GM12878 (cell line): ENCODE data around the gene STAMBP. TPM values are rescaled to one million over a fixed set of nuclear protein-coding genes. Genes with fewer than 3 reads are reported as not detected.

Experiments
- ATAC-seq: fragments of 200-7000 bp; cut with Tn5 transposase; 3 replicates; pipeline ENCODE4 v1.9.1; 2020; ENCODE audit warnings: mild to moderate bottlenecking, moderate library complexity
- BruUV-seq: library from RNA; stranded (reverse); fragments of 400-500 nt; replicated peaks from 2 replicates; lab custom pipeline; 2021; lab: Mats Ljungman, UMichigan
- CTCF ChIA-PET: fragments of 300-600 bp; sonication (Branson Sonifier 250); formaldehyde crosslinking; extraction: SDS; loops from one replicate; lab custom pipeline; 2021; ENCODE audit warnings: inconsistent platforms; lab: Yijun Ruan, JAX
- POLR2A ChIA-PET: fragments of 350-600 bp; formaldehyde crosslinking; extraction: SDS; loops from one replicate; lab custom pipeline; 2021; ENCODE audit warnings: inconsistent platforms; lab: Charles Lee
- RAD21 ChIA-PET: fragments of 300-600 bp; sonication (Branson Sonifier 250); formaldehyde crosslinking; loops from one replicate; lab custom pipeline; 2023; ENCODE audit warnings: antibody characterized with exemption; ENCODE audit not compliant: unreplicated experiment; lab: Charles Lee
- SMC1A ChIA-PET: fragments of 300-600 bp; sonication (Branson Sonifier 250); formaldehyde crosslinking; loops from one replicate; lab custom pipeline; 2023; ENCODE audit not compliant: unreplicated experiment, uncharacterized antibody; lab: Charles Lee
- DNase-seq: peaks from one replicate; pipeline ENCODE4 v3.0.0-alpha.2; 2011; ENCODE audit warnings: low read depth, low spot score
- FAIRE-seq: peaks from 3 replicates; lab custom pipeline; 2011; peaks lifted over from hg19 to GRCh38; lab: Jason Lieb, UNC
- H2AFZ ChIP-seq: 2 replicates; pipeline ENCODE4 v1.6.0; 2011; ENCODE audit warnings: low read depth, low read length, control low read depth; ENCODE audit not compliant: control insufficient read depth
- H3K27ac ChIP-seq: 2 replicates; pipeline ENCODE4 v1.5.1; 2011; ENCODE audit warnings: control low read depth; ENCODE audit not compliant: control insufficient read depth, insufficient read depth
- H3K27me3 ChIP-seq, 2 experiments: replicated peaks in 1 of 2; 2 replicates each; pipeline versions ENCODE4 v1.6.0 to v1.6.1; 2011; ENCODE audit warnings: low read length in 1 of 2; ENCODE audit not compliant: control insufficient read depth in 2 of 2, insufficient read depth in 2 of 2
- H3K36me3 ChIP-seq, 2 experiments: 2 replicates each; pipeline ENCODE4 v1.5.1; 2011; ENCODE audit warnings: low read length in 1 of 2; ENCODE audit not compliant: control insufficient read depth in 2 of 2, insufficient read depth in 2 of 2
- H3K4me1 ChIP-seq: 2 replicates; pipeline ENCODE4 v1.6.1; 2011; ENCODE audit warnings: mild to moderate bottlenecking, low read length, moderate library complexity, mixed read lengths; ENCODE audit not compliant: control insufficient read depth, insufficient read depth
- H3K4me2 ChIP-seq: 2 replicates; pipeline ENCODE4 v1.6.0; 2011; ENCODE audit warnings: control low read depth; ENCODE audit not compliant: control insufficient read depth, insufficient read depth
- H3K4me3 ChIP-seq: fragments of 200-600 bp; sonication (generic); 2 replicates; pipeline ENCODE4 v1.5.1; 2016
- H3K79me2 ChIP-seq: 2 replicates; pipeline ENCODE4 v1.6.0; 2011; ENCODE audit warnings: low read length; ENCODE audit not compliant: control insufficient read depth, insufficient read depth
- H3K9ac ChIP-seq: 2 replicates; pipeline ENCODE4 v1.8.0; 2011; ENCODE audit warnings: low read length, control low read depth, mixed read lengths; ENCODE audit not compliant: control insufficient read depth, insufficient read depth
- H3K9me3 ChIP-seq: replicated peaks from 3 replicates; pipeline ENCODE4 v1.5.1; 2011; ENCODE audit warnings: mild to moderate bottlenecking, low read length; ENCODE audit not compliant: control insufficient read depth, insufficient read depth
- H4K20me1 ChIP-seq: 2 replicates; pipeline ENCODE4 v1.6.0; 2011; ENCODE audit not compliant: control insufficient read depth, insufficient read depth
- EP300 ChIP-seq, 2 experiments: fragments of 150-350 bp in 1 of 2; IDR thresholded peaks; 2 replicates each; pipeline ENCODE4 v1.6.1; 2011 to 2012; ENCODE audit warnings: low read depth in 2 of 2, low read length in 2 of 2, borderline replicate concordance in 1 of 2, improper control_type of control experiment in 1 of 2, inconsistent platforms in 1 of 2; ENCODE audit not compliant: control insufficient read depth in 1 of 2
- ZNF622 ChIP-seq: fragments of 450-650 bp; IDR thresholded peaks from 2 replicates; pipeline ENCODE4 v1.6.1; 2017; ENCODE audit warnings: mild to moderate bottlenecking, inconsistent platforms
- WGBS: methylation state at CpG from one replicate; pipeline ENCODE4 v1.1.6; 2016; ENCODE audit warnings: low lambda C conversion rate; ENCODE audit not compliant: insufficient replicate concordance, insufficient coverage; ENCODE audit errors: missing lambda C conversion rate; 5-methylcytosine and 5-hydroxymethylcytosine counted together
- in situ Hi-C: fragments of 300-500 bp; cut with MboI; formaldehyde crosslinking; loops from 9 replicates; pipeline ENCODE4 v1.14.3; 2018; ENCODE audit warnings: mixed read lengths
- intact Hi-C: fragments of 100-400 bp; cut with micrococcal nuclease; formaldehyde crosslinking; loops from one replicate; pipeline ENCODE4 v1.14.2; 2022; ENCODE audit not compliant: unreplicated experiment
- polyA plus RNA-seq, 11 experiments: library from polyadenylated mRNA; depleted of rRNA in 4 of 11; unstranded in 6 of 11; stranded (reverse) in 5 of 11; fragments of >200 nt; fragmentation: Nextera tagmentation in 4 of 11; fragmentation: Illumina TruSeq in 1 of 11; extraction: Ambion mirVana in 4 of 11; extraction: Trizol in 1 of 11; gene quantifications; 1 replicate in 1 of 11; 2 replicates in 10 of 11; pipeline versions ENCODE4 v1.2.1 to v1.2.3, GENCODE V29; 2011 to 2016; ENCODE audit warnings: inconsistent platforms in 2 of 11, missing spikeins in 2 of 11, low read depth in 1 of 11
- total RNA-seq, 4 experiments: library from RNA; depleted of rRNA in 3 of 4; stranded (reverse); fragments of >200 nt in 3 of 4; fragmentation: Illumina TruSeq in 1 of 4; extraction: Trizol in 1 of 4; gene quantifications; 2 replicates each; pipeline versions ENCODE4 v1.2.1 to v1.2.3, GENCODE V29; 2013 to 2021
- TF ChIP-seq, protein P1 (sequence below): fragments of 450-650 bp; formaldehyde crosslinking; IDR thresholded peaks from 2 replicates; pipeline ENCODE4 v1.4.0; 2020; ENCODE audit warnings: mild to moderate bottlenecking, moderate library complexity
- TF ChIP-seq, protein P2 (sequence below): fragments of 450-650 bp; IDR thresholded peaks from 2 replicates; pipeline ENCODE4 v1.6.1; 2016; ENCODE audit warnings: mild to moderate bottlenecking
- TF ChIP-seq, protein P3 (sequence below): fragments of 150-350 bp; IDR thresholded peaks from 2 replicates; pipeline ENCODE4 v1.6.1; 2016; ENCODE audit warnings: low read depth, low read length

The STAMBP gene
- total and polyA plus RNA-seq, 10 of the 15 experiments (the other 5 are each of a cell fraction or from before 2014, with no cell fraction given), result 38.9 to 84.1 (median 69.7) TPM

DNA sequence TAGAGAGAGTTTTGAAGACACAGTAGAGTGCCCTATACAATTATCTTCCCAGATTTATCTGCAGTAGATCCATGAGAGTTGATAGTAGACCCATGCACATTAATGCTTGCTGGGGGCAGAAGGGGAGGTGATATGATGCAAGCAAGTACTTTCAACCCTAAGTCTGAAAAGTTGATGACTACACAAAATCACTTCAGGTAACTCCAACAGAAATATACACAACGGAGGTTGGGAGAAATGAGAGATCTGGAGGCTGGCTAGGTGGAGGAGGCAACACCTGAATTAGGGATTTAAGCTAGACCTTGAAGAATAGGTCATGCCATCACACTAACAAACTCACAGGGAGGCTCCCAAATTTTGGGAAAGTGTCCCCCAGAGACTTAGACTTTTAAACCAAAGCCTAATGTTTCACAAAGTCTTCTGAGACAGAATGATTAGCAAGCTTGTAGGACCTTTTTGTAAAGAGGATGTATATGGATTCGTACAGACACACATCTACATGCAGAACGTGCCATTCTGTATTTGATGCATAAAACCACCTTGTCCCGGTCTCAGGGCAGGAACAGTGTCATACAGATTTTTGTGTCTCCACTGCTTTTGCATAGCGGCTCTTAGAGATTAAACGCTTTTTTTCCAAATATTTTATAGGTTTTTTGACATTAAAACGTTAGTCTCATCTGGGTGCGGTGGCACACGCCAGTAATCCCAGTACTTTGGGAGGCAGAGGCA is 937 bp upstream of the STAMBP start:
- peak overlapping the region; percentile 89; the same call in 1 of the 2 replicates for H3K9ac ChIP-seq
- POLR2A ChIA-PET, result interaction anchor here (0.5 to 1.8 kb wide), 15 partner anchors 89 to 507 kb away, joined by 3 to 12 read pairs (median 4); partner anchors contain the start of genes BOLA3, MOB1A and TPRKB

More for the DNA sequence above, 937 bp upstream of the STAMBP start:
- ChIA-PET SMC1A (interaction anchor here (0.5 to 7.3 kb wide), 53 partner anchors 8 to 758 kb away, joined by 3 to 53 read pairs (median 4); partner anchors contain the start of gene TPRKB), CTCF (interaction anchor here (0.6 to 8.9 kb wide), 70 partner anchors 11 to 761 kb away, joined by 3 to 191 read pairs (median 4); partner anchors contain the start of genes ACTG2 and BOLA3), RAD21 (interaction anchor here (0.6 to 8.4 kb wide), 35 partner anchors 12 to 563 kb away, joined by 3 to 96 read pairs (median 4); partner anchors contain the start of genes BOLA3, MOB1A and TPRKB)
- intact Hi-C loops, result loop anchor here (1.0 to 10.0 kb wide), 6 partner anchors 143 to 507 kb away; partner anchors contain the start of gene TET3
- Histone ChIP-seq H3K4me1 (peaks cover 7% of the 10 kb centered on the region; the same call in 1 of the 2 replicates), H3K4me3 (peak overlapping the region; percentile 96), H3K9me3 (peaks cover 3% of the 10 kb centered on the region), H3K27me3 (no peaks in the 10 kb centered on the region), H3K79me2 (peaks cover 23% of the 10 kb centered on the region), H4K20me1 (no peaks in the 10 kb centered on the region), H2AFZ (peak overlapping the region; percentile 97), H3K4me2 (peak overlapping the region; percentile 53), H3K36me3 (no peaks in the 10 kb centered on the region; a peak in 1 of 4 replicates), H3K27ac (no peak overlapping the region)
- WGBS, result 41% methylated on average over 9 of the region's 9 CpGs
- DNase-seq (no peak), FAIRE-seq (no peak), ATAC-seq (no peak)
- in situ Hi-C loops, result loop anchor here (10.0 kb wide), 1 partner anchor 567 kb away; no protein-coding TSS in a partner anchor
- BruUV-seq, result no TSS peak
- TF ChIP-seq, protein P1, sequence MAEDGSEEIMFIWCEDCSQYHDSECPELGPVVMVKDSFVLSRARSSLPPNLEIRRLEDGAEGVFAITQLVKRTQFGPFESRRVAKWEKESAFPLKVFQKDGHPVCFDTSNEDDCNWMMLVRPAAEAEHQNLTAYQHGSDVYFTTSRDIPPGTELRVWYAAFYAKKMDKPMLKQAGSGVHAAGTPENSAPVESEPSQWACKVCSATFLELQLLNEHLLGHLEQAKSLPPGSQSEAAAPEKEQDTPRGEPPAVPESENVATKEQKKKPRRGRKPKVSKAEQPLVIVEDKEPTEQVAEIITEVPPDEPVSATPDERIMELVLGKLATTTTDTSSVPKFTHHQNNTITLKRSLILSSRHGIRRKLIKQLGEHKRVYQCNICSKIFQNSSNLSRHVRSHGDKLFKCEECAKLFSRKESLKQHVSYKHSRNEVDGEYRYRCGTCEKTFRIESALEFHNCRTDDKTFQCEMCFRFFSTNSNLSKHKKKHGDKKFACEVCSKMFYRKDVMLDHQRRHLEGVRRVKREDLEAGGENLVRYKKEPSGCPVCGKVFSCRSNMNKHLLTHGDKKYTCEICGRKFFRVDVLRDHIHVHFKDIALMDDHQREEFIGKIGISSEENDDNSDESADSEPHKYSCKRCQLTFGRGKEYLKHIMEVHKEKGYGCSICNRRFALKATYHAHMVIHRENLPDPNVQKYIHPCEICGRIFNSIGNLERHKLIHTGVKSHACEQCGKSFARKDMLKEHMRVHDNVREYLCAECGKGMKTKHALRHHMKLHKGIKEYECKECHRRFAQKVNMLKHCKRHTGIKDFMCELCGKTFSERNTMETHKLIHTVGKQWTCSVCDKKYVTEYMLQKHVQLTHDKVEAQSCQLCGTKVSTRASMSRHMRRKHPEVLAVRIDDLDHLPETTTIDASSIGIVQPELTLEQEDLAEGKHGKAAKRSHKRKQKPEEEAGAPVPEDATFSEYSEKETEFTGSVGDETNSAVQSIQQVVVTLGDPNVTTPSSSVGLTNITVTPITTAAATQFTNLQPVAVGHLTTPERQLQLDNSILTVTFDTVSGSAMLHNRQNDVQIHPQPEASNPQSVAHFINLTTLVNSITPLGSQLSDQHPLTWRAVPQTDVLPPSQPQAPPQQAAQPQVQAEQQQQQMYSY (CRISPR knock-in tag), result no peak
- TF ChIP-seq ZNF622 (no peak), EP300 (IDR thresholded peaks at IDR 0.05; ENCODE audit: borderline replicate concordance in 1 of 2, control insufficient read depth in 1 of 2, low read depth in 2 of 2, low read length in 2 of 2) (no peak)
- TF ChIP-seq, protein P2, sequence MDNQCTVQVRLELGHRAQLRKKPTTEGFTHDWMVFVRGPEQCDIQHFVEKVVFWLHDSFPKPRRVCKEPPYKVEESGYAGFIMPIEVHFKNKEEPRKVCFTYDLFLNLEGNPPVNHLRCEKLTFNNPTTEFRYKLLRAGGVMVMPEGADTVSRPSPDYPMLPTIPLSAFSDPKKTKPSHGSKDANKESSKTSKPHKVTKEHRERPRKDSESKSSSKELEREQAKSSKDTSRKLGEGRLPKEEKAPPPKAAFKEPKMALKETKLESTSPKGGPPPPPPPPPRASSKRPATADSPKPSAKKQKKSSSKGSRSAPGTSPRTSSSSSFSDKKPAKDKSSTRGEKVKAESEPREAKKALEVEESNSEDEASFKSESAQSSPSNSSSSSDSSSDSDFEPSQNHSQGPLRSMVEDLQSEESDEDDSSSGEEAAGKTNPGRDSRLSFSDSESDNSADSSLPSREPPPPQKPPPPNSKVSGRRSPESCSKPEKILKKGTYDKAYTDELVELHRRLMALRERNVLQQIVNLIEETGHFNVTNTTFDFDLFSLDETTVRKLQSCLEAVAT, result 0 out of 2 replicates have a peak, but pooled peaks have one; percentile 22
- TF ChIP-seq, protein P3, sequence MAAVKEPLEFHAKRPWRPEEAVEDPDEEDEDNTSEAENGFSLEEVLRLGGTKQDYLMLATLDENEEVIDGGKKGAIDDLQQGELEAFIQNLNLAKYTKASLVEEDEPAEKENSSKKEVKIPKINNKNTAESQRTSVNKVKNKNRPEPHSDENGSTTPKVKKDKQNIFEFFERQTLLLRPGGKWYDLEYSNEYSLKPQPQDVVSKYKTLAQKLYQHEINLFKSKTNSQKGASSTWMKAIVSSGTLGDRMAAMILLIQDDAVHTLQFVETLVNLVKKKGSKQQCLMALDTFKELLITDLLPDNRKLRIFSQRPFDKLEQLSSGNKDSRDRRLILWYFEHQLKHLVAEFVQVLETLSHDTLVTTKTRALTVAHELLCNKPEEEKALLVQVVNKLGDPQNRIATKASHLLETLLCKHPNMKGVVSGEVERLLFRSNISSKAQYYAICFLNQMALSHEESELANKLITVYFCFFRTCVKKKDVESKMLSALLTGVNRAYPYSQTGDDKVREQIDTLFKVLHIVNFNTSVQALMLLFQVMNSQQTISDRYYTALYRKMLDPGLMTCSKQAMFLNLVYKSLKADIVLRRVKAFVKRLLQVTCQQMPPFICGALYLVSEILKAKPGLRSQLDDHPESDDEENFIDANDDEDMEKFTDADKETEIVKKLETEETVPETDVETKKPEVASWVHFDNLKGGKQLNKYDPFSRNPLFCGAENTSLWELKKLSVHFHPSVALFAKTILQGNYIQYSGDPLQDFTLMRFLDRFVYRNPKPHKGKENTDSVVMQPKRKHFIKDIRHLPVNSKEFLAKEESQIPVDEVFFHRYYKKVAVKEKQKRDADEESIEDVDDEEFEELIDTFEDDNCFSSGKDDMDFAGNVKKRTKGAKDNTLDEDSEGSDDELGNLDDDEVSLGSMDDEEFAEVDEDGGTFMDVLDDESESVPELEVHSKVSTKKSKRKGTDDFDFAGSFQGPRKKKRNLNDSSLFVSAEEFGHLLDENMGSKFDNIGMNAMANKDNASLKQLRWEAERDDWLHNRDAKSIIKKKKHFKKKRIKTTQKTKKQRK, result no peak
